Measurements from ENCODE around the gene SCNN1G. TPM values are rescaled to one million over a fixed set of nuclear protein-coding genes. Genes with fewer than 3 reads are reported as not detected.
A peak's percentile ranks its signal among the peaks of the same experiment; 100 is the strongest.

SCNN1G gene
- total and polyA plus RNA-seq, 5 donors from 2014 or later: not detected

GRCh38 chr16:23147666-23148065, 34.9 kb upstream of the SCNN1G start:
- peak overlapping the region in 3 of 4 donors; percentile 88 to 98 (median 96) for H3K4me3 Mint-ChIP-seq
- H3K4me3 ChIP-seq (ENCODE audit: low read depth, low read length): no peak overlapping the region
- H3K27ac Mint-ChIP-seq: no peak overlapping the region
- H3K27me3 Mint-ChIP-seq: no peaks in the 10 kb centered on the region
- H3K36me3 ChIP-seq (ENCODE audit: control insufficient read depth, insufficient read depth, low read length): no peaks in the 10 kb centered on the region
- peaks cover 10% of the 10 kb centered on the region for H3K4me1 ChIP-seq (ENCODE audit: control insufficient read depth, insufficient read depth, low read length, poor library complexity, severe bottlenecking)
- peaks cover 6 to 24% (median 18%) of the 10 kb centered on the region in 4 donors for H3K4me1 Mint-ChIP-seq
- H3K9me3 ChIP-seq (ENCODE audit: control insufficient read depth in 2 of 2, low read length in 2 of 2): no peaks in the 10 kb centered on the region
- H3K27ac ChIP-seq (ENCODE audit: insufficient read depth, low read length, poor library complexity, severe bottlenecking): no peak overlapping the region
- DNase-seq: no peak
- no peaks in the 10 kb centered on the region for H3K36me3 Mint-ChIP-seq
- peaks cover 0 to 2% (median 0%) of the 10 kb centered on the region in 7 donors for H3K9me3 Mint-ChIP-seq
- H3K27me3 ChIP-seq (ENCODE audit: control insufficient read depth, insufficient read depth, low read length): peaks cover 2% of the 10 kb centered on the region
- ATAC-seq (ENCODE audit: low read depth in 2 of 2): no peak

- Histone ChIP-seq H3K36me3 (ENCODE audit: control insufficient read depth, insufficient read depth, low read length) (no peaks in the 10 kb centered on the region), H3K27me3 (ENCODE audit: control insufficient read depth, insufficient read depth, low read length) (peaks cover 5% of the 10 kb centered on the region), H3K27ac (ENCODE audit: insufficient read depth, low read length, poor library complexity, severe bottlenecking) (no peak overlapping the region), H3K4me3 (ENCODE audit: low read depth, low read length) (peak overlapping the region; percentile 77), H3K9me3 (ENCODE audit: control insufficient read depth in 2 of 2, low read length in 2 of 2) (no peaks in the 10 kb centered on the region), H3K4me1 (ENCODE audit: control insufficient read depth, insufficient read depth, low read length, poor library complexity, severe bottlenecking) (peaks cover 10% of the 10 kb centered on the region)
- Mint-ChIP-seq H3K36me3 (no peaks in the 10 kb centered on the region), H3K4me1 (peaks cover 6 to 24% (median 18%) of the 10 kb centered on the region in 4 donors), H3K9me3 (peaks cover 0 to 2% (median 0%) of the 10 kb centered on the region in 7 donors), H3K27ac (peak overlapping the region; percentile 7 to 91 (median 78)), H3K27me3 (no peaks in the 10 kb centered on the region), H3K4me3 (peak overlapping the region; percentile 88 to 98 (median 97))
- ATAC-seq (ENCODE audit: low read depth in 2 of 2): no peak
- no peak for DNase-seq
These were observed 34.4 kb upstream of the SCNN1G start for GRCh38 chr16:23148166-23148512.

- DNase-seq (peak; percentile 43 to 46 (median 44)), ATAC-seq (ENCODE audit: low read depth in 2 of 2) (peak; percentile 27 to 28)
- peak overlapping the region; percentile 77 for H3K4me3 ChIP-seq (ENCODE audit: low read depth, low read length)
- H3K27ac ChIP-seq (ENCODE audit: insufficient read depth, low read length, poor library complexity, severe bottlenecking): no peak overlapping the region
- no peaks in the 10 kb centered on the region for H3K36me3 ChIP-seq (ENCODE audit: control insufficient read depth, insufficient read depth, low read length)
- peaks cover 5% of the 10 kb centered on the region for H3K27me3 ChIP-seq (ENCODE audit: control insufficient read depth, insufficient read depth, low read length)
- Mint-ChIP-seq H3K4me3 (peak overlapping the region; percentile 88 to 98 (median 97)), H3K9me3 (peaks cover 0 to 2% (median 0%) of the 10 kb centered on the region in 7 donors), H3K27me3 (no peaks in the 10 kb centered on the region), H3K36me3 (no peaks in the 10 kb centered on the region), H3K4me1 (peaks cover 6 to 24% (median 18%) of the 10 kb centered on the region in 4 donors), H3K27ac (peak overlapping the region; percentile 7 to 91 (median 78))
- H3K9me3 ChIP-seq (ENCODE audit: control insufficient read depth in 2 of 2, low read length in 2 of 2): no peaks in the 10 kb centered on the region
- H3K4me1 ChIP-seq (ENCODE audit: control insufficient read depth, insufficient read depth, low read length, poor library complexity, severe bottlenecking): peaks cover 10% of the 10 kb centered on the region
These were observed 33.9 kb upstream of the SCNN1G start for GRCh38 chr16:23148513-23149266.

- Mint-ChIP-seq H3K27ac (peak within 1 kb of the TSS; percentile 44 to 92 (median 79)), H3K9me3 (peaks cover 0 to 2% (median 0%) of the 10 kb centered on the region in 7 donors), H3K4me3 (peak within 1 kb of the TSS; percentile 96 to 98 (median 97)), H3K36me3 (no peaks in the 10 kb centered on the region), H3K4me1 (peaks cover 6 to 24% (median 18%) of the 10 kb centered on the region in 4 donors), H3K27me3 (peaks cover 3% of the 10 kb centered on the region)
- no peaks in the 10 kb centered on the region for H3K9me3 ChIP-seq (ENCODE audit: control insufficient read depth in 2 of 2, low read length in 2 of 2)
- H3K36me3 ChIP-seq (ENCODE audit: control insufficient read depth, insufficient read depth, low read length): no peaks in the 10 kb centered on the region
- peak; percentile 85 to 94 (median 87) for DNase-seq
- peak; percentile 98 for ATAC-seq (ENCODE audit: low read depth in 2 of 2)
- H3K4me3 ChIP-seq (ENCODE audit: low read depth, low read length): peak within 1 kb of the TSS; percentile 86
- H3K27ac ChIP-seq (ENCODE audit: insufficient read depth, low read length, poor library complexity, severe bottlenecking): no peak within 1 kb of the TSS
- peaks cover 10% of the 10 kb centered on the region for H3K4me1 ChIP-seq (ENCODE audit: control insufficient read depth, insufficient read depth, low read length, poor library complexity, severe bottlenecking)
- H3K27me3 ChIP-seq (ENCODE audit: control insufficient read depth, insufficient read depth, low read length): peaks cover 5% of the 10 kb centered on the region
These were observed 33.1 kb upstream of the SCNN1G start, which contains the start of gene USP31 for GRCh38 chr16:23149267-23149992. Gene USP31 (minus strand): TSS chr16:23149452. CDS start chr16:23149270, 182 bp downstream.

- Mint-ChIP-seq H3K27ac (peak overlapping the region; percentile 26 to 79 (median 44)), H3K4me1 (peaks cover 6 to 22% (median 17%) of the 10 kb centered on the region in 4 donors), H3K9me3 (peaks cover 0 to 2% (median 0%) of the 10 kb centered on the region in 7 donors), H3K27me3 (peaks cover 8% of the 10 kb centered on the region), H3K36me3 (no peaks in the 10 kb centered on the region), H3K4me3 (peak overlapping the region; percentile 91 to 97 (median 95))
- Histone ChIP-seq H3K36me3 (ENCODE audit: control insufficient read depth, insufficient read depth, low read length) (no peaks in the 10 kb centered on the region), H3K27me3 (ENCODE audit: control insufficient read depth, insufficient read depth, low read length) (peaks cover 9% of the 10 kb centered on the region), H3K9me3 (ENCODE audit: control insufficient read depth in 2 of 2, low read length in 2 of 2) (no peaks in the 10 kb centered on the region), H3K27ac (ENCODE audit: insufficient read depth, low read length, poor library complexity, severe bottlenecking) (no peak overlapping the region), H3K4me3 (ENCODE audit: low read depth, low read length) (peak overlapping the region; percentile 86), H3K4me1 (ENCODE audit: control insufficient read depth, insufficient read depth, low read length, poor library complexity, severe bottlenecking) (peaks cover 10% of the 10 kb centered on the region)
- no peak for ATAC-seq (ENCODE audit: low read depth in 2 of 2)
- no peak for DNase-seq
These were observed 32.6 kb upstream of the SCNN1G start for GRCh38 chr16:23149993-23150364.

- H3K9me3 ChIP-seq (ENCODE audit: control insufficient read depth in 2 of 2, low read length in 2 of 2): no peaks in the 10 kb centered on the region
- Mint-ChIP-seq H3K27ac (no peak overlapping the region), H3K4me3 (peak overlapping the region in 2 of 4 donors; percentile 28 to 64), H3K4me1 (peaks cover 11 to 28% (median 20%) of the 10 kb centered on the region in 4 donors), H3K36me3 (no peaks in the 10 kb centered on the region), H3K27me3 (peaks cover 21% of the 10 kb centered on the region), H3K9me3 (peaks cover 0 to 2% (median 0%) of the 10 kb centered on the region in 7 donors)
- peaks cover 10% of the 10 kb centered on the region for H3K27me3 ChIP-seq (ENCODE audit: control insufficient read depth, insufficient read depth, low read length)
- no peak overlapping the region for H3K27ac ChIP-seq (ENCODE audit: insufficient read depth, low read length, poor library complexity, severe bottlenecking)
- H3K36me3 ChIP-seq (ENCODE audit: control insufficient read depth, insufficient read depth, low read length): no peaks in the 10 kb centered on the region
- ATAC-seq (ENCODE audit: low read depth in 2 of 2) (no peak), DNase-seq (no peak)
- H3K4me3 ChIP-seq (ENCODE audit: low read depth, low read length): no peak overlapping the region
- peaks cover 10% of the 10 kb centered on the region for H3K4me1 ChIP-seq (ENCODE audit: control insufficient read depth, insufficient read depth, low read length, poor library complexity, severe bottlenecking)
These were observed 30.0 kb upstream of the SCNN1G start for GRCh38 chr16:23152386-23153178.

- ATAC-seq (ENCODE audit: low read depth in 2 of 2) (no peak), DNase-seq (peak in 1 of 3 donors; percentile 32)
- Histone ChIP-seq H3K9me3 (ENCODE audit: control insufficient read depth in 2 of 2, low read length in 2 of 2) (no peaks in the 10 kb centered on the region), H3K27ac (ENCODE audit: insufficient read depth, low read length, poor library complexity, severe bottlenecking) (no peak overlapping the region), H3K4me3 (ENCODE audit: low read depth, low read length) (no peak overlapping the region), H3K36me3 (ENCODE audit: control insufficient read depth, insufficient read depth, low read length) (no peaks in the 10 kb centered on the region), H3K27me3 (ENCODE audit: control insufficient read depth, insufficient read depth, low read length) (peaks cover 15% of the 10 kb centered on the region), H3K4me1 (ENCODE audit: control insufficient read depth, insufficient read depth, low read length, poor library complexity, severe bottlenecking) (no peaks in the 10 kb centered on the region)
- H3K27me3 Mint-ChIP-seq: peaks cover 34% of the 10 kb centered on the region
- no peaks in the 10 kb centered on the region for H3K9me3 Mint-ChIP-seq
- H3K27ac Mint-ChIP-seq: no peak overlapping the region
- no peaks in the 10 kb centered on the region for H3K36me3 Mint-ChIP-seq
- H3K4me1 Mint-ChIP-seq: peaks cover 4 to 16% (median 7%) of the 10 kb centered on the region in 4 donors
- H3K4me3 Mint-ChIP-seq: peak overlapping the region in 1 of 4 donors; percentile 12
These were observed 27.0 kb upstream of the SCNN1G start for GRCh38 chr16:23155445-23156049.

Data from CD4-positive, CD25-positive, alpha-beta regulatory T cell (primary cell).